ENCODE measurements around the gene GHRH. TPM values are rescaled to one million over a fixed set of nuclear protein-coding genes. Genes with fewer than 3 reads are reported as not detected.

Gene GHRH
- total RNA-seq, 3 donors from 2014 or later (not counting 1 experiment from before 2014, with no cell fraction given): not detected

DNA sequence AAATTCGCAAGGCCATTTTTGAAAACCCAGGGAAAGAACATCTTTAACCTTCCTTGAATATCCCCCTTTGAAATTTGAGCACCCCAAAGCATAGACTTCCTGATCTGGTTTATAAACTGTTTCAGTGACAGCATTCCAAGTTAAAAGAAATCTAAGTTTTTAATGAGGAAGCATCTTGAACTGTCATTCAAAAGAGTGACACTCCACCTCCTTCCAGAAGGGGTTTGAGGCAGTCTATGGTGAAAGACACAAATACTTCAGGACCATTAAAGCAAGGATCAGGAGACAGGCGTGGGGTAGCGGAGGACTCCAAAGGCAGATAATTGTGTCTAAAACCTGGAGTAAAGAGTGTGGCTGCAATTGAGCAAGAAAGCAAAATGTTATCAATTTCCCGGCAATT, 691 bp downstream of the GHRH start:
- TF ChIP-seq, protein P1, sequence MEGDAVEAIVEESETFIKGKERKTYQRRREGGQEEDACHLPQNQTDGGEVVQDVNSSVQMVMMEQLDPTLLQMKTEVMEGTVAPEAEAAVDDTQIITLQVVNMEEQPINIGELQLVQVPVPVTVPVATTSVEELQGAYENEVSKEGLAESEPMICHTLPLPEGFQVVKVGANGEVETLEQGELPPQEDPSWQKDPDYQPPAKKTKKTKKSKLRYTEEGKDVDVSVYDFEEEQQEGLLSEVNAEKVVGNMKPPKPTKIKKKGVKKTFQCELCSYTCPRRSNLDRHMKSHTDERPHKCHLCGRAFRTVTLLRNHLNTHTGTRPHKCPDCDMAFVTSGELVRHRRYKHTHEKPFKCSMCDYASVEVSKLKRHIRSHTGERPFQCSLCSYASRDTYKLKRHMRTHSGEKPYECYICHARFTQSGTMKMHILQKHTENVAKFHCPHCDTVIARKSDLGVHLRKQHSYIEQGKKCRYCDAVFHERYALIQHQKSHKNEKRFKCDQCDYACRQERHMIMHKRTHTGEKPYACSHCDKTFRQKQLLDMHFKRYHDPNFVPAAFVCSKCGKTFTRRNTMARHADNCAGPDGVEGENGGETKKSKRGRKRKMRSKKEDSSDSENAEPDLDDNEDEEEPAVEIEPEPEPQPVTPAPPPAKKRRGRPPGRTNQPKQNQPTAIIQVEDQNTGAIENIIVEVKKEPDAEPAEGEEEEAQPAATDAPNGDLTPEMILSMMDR (IDR thresholded peaks at IDR 0.05): no peak
- intact Hi-C loops (cut with micrococcal nuclease): no loop called here
- H3K36me3 ChIP-seq (ENCODE audit: control insufficient read depth, insufficient read depth, low read length): no peaks in the 10 kb centered on the region
- no peak overlapping the region for H3K27ac ChIP-seq (ENCODE audit: low read length)
- H3K4me1 Mint-ChIP-seq: no peaks in the 10 kb centered on the region
- peaks cover 4% of the 10 kb centered on the region for H3K4me1 ChIP-seq (ENCODE audit: control insufficient read depth, insufficient read depth, low read length)
- no peaks in the 10 kb centered on the region for H3K9me3 Mint-ChIP-seq
- WGBS (ENCODE audit: insufficient coverage): 95% methylated on average over 4 of the region's 4 CpGs
- H3K4me3 Mint-ChIP-seq: no peak overlapping the region
- peaks cover 8 to 10% of the 10 kb centered on the region in 2 donors for H3K27me3 Mint-ChIP-seq (ENCODE audit: low read depth in 2 of 2)
- H3K27ac Mint-ChIP-seq: no peak overlapping the region
- DNase-seq (no peak), ATAC-seq (no peak)
- no peaks in the 10 kb centered on the region for H3K27me3 ChIP-seq (ENCODE audit: control insufficient read depth, insufficient read depth, low read length)
- H3K36me3 Mint-ChIP-seq: no peaks in the 10 kb centered on the region
- no peaks in the 10 kb centered on the region for H3K9me3 ChIP-seq (ENCODE audit: control insufficient read depth, insufficient read depth, low read length)
- no peak overlapping the region for H3K4me3 ChIP-seq (ENCODE audit: low read length)

DNA sequence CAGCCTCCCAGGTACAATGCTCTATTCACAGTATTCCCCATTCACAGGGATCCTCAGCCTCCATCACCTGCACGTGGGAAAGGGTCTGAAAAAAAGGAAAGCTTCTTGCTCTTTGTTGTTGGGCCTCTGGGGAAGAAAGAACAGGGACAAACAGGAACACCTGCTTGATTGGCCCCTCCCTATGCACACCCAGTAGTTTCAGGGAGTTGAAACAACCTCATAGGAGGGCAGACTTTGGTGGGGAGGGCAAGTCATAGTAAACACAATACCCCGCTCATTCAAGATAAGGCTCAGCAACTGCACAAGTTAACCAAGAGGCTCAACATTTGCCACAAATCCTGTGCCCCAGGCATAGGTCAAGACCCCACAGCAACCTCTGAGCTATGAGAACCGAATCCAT, 1.7 kb downstream of the GHRH start:
- H3K27me3 Mint-ChIP-seq (ENCODE audit: low read depth in 2 of 2): peaks cover 8 to 10% of the 10 kb centered on the region in 2 donors
- H3K4me1 Mint-ChIP-seq: no peaks in the 10 kb centered on the region
- WGBS (ENCODE audit: insufficient coverage): 76% methylated on average over 2 of the region's 3 CpGs
- DNase-seq (no peak), ATAC-seq (no peak)
- no peaks in the 10 kb centered on the region for H3K9me3 ChIP-seq (ENCODE audit: control insufficient read depth, insufficient read depth, low read length)
- H3K9me3 Mint-ChIP-seq: no peaks in the 10 kb centered on the region
- TF ChIP-seq, protein P1 (IDR thresholded peaks at IDR 0.05): no peak
- no peaks in the 10 kb centered on the region for H3K27me3 ChIP-seq (ENCODE audit: control insufficient read depth, insufficient read depth, low read length)
- H3K36me3 ChIP-seq (ENCODE audit: control insufficient read depth, insufficient read depth, low read length): no peaks in the 10 kb centered on the region
- peaks cover 3% of the 10 kb centered on the region for H3K4me1 ChIP-seq (ENCODE audit: control insufficient read depth, insufficient read depth, low read length)
- intact Hi-C loops (cut with micrococcal nuclease): no loop called here
- H3K27ac Mint-ChIP-seq: no peak overlapping the region
- no peak overlapping the region for H3K4me3 Mint-ChIP-seq
- H3K36me3 Mint-ChIP-seq: no peaks in the 10 kb centered on the region
- H3K27ac ChIP-seq (ENCODE audit: low read length): no peak overlapping the region
- no peak overlapping the region for H3K4me3 ChIP-seq (ENCODE audit: low read length)

GRCh38 chr20:37259031-37259430, 2.6 kb downstream of the GHRH start:
- H3K27ac ChIP-seq (ENCODE audit: low read length): no peak overlapping the region
- no peak for ATAC-seq
- no peak overlapping the region for H3K4me3 Mint-ChIP-seq
- intact Hi-C loops (cut with micrococcal nuclease): no loop called here
- H3K4me1 Mint-ChIP-seq: no peaks in the 10 kb centered on the region
- H3K36me3 Mint-ChIP-seq: no peaks in the 10 kb centered on the region
- H3K27me3 Mint-ChIP-seq (ENCODE audit: low read depth in 2 of 2): peaks cover 8 to 10% of the 10 kb centered on the region in 2 donors
- no peaks in the 10 kb centered on the region for H3K9me3 ChIP-seq (ENCODE audit: control insufficient read depth, insufficient read depth, low read length)
- no peaks in the 10 kb centered on the region for H3K4me1 ChIP-seq (ENCODE audit: control insufficient read depth, insufficient read depth, low read length)
- no peak for DNase-seq
- no peak overlapping the region for H3K4me3 ChIP-seq (ENCODE audit: low read length)
- H3K36me3 ChIP-seq (ENCODE audit: control insufficient read depth, insufficient read depth, low read length): no peaks in the 10 kb centered on the region
- TF ChIP-seq, protein P1 (IDR thresholded peaks at IDR 0.05): no peak
- no peak overlapping the region for H3K27ac Mint-ChIP-seq
- 88% methylated on average over 11 of the region's 11 CpGs for WGBS (ENCODE audit: insufficient coverage)
- H3K9me3 Mint-ChIP-seq: no peaks in the 10 kb centered on the region
- H3K27me3 ChIP-seq (ENCODE audit: control insufficient read depth, insufficient read depth, low read length): no peaks in the 10 kb centered on the region

- Histone ChIP-seq H3K36me3 (ENCODE audit: control insufficient read depth, insufficient read depth, low read length) (no peaks in the 10 kb centered on the region), H3K27ac (ENCODE audit: low read length) (no peak overlapping the region), H3K9me3 (ENCODE audit: control insufficient read depth, insufficient read depth, low read length) (no peaks in the 10 kb centered on the region), H3K27me3 (ENCODE audit: control insufficient read depth, insufficient read depth, low read length) (no peaks in the 10 kb centered on the region), H3K4me1 (ENCODE audit: control insufficient read depth, insufficient read depth, low read length) (no peaks in the 10 kb centered on the region), H3K4me3 (ENCODE audit: low read length) (no peak overlapping the region)
- Mint-ChIP-seq H3K36me3 (no peaks in the 10 kb centered on the region), H3K9me3 (no peaks in the 10 kb centered on the region), H3K27me3 (ENCODE audit: low read depth in 2 of 2) (peaks cover 8 to 10% of the 10 kb centered on the region in 2 donors), H3K4me1 (no peaks in the 10 kb centered on the region), H3K27ac (no peak overlapping the region), H3K4me3 (no peak overlapping the region)
- 90% methylated on average over 9 of the region's 9 CpGs for WGBS (ENCODE audit: insufficient coverage)
- no peak for ATAC-seq
- no peak for DNase-seq
- intact Hi-C loops (cut with micrococcal nuclease): no loop called here
- TF ChIP-seq, protein P1 (IDR thresholded peaks at IDR 0.05): no peak
These were observed 3.6 kb downstream of the GHRH start for GRCh38 chr20:37257988-37258387.

All from natural killer cell (primary cell).